GM03348 (cell line): ENCODE measurements around the gene NRXN3.

Experiments
- DNase-seq: peaks from one replicate; pipeline ENCODE4 v3.0.0; 2012; ENCODE audit warnings: low spot score

NRXN3 gene

GRCh38 chr14:79906994-79907393 is 1736.8 kb downstream of the NRXN3 start:
- DNase-seq, result no peak

GRCh38 chr14:79910086-79910485 is 1739.9 kb downstream of the NRXN3 start:
- DNase-seq, result no peak

- no peak for DNase-seq
These were observed 1741.6 kb downstream of the NRXN3 start for GRCh38 chr14:79911744-79912143.

- no peak for DNase-seq
These were observed 1744.4 kb downstream of the NRXN3 start for GRCh38 chr14:79914595-79914994.

- no peak for DNase-seq
These were observed 1745.2 kb downstream of the NRXN3 start for GRCh38 chr14:79915406-79915805.

GRCh38 chr14:79916281-79916680 is 1746.1 kb downstream of the NRXN3 start:
- DNase-seq, result no peak

- no peak for DNase-seq
These were observed 1746.7 kb downstream of the NRXN3 start for GRCh38 chr14:79916892-79917291.
